Measurements from ENCODE around the gene TMEM156.
"Not testable (repeated sequence)": the region's sequence is repeated elsewhere in the genome, so short reads cannot be mapped to it uniquely, and the experiment has no call there.

The TMEM156 gene

GRCh38 chr4:39043861-39044363 lies 11.7 kb upstream of the TMEM156 start:
- DNase-seq (ENCODE audit: low read depth in 4 of 4, low spot score in 1 of 4): no peak

- no peak for DNase-seq (ENCODE audit: low read depth in 4 of 4, low spot score in 1 of 4)
These were observed 11.1 kb upstream of the TMEM156 start for GRCh38 chr4:39043058-39043860.

DNA sequence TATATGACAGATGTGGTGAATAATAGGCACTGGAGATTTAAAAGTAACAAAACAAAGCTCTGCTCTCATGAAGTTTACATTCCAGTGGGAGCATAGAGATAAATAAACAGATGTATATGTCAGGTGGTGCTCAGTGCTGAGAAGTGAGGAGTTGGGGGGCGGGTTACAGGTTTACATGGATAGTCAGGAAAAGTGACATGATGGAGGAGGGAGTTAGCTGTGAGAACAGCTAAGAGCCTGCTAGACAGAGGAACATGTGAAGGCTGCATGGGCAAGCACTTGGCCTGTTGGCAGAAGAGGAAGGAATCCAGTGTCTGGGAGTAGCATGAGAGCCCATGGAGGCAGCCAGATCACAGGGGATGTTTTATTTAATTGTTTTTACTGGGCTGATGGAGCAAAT lies 10.2 kb upstream of the TMEM156 start:
- DNase-seq (ENCODE audit: low read depth in 4 of 4, low spot score in 1 of 4): no peak

- DNase-seq (ENCODE audit: low read depth in 4 of 4, low spot score in 1 of 4): no peak
These were observed 6.9 kb upstream of the TMEM156 start for GRCh38 chr4:39039108-39039507.

DNA sequence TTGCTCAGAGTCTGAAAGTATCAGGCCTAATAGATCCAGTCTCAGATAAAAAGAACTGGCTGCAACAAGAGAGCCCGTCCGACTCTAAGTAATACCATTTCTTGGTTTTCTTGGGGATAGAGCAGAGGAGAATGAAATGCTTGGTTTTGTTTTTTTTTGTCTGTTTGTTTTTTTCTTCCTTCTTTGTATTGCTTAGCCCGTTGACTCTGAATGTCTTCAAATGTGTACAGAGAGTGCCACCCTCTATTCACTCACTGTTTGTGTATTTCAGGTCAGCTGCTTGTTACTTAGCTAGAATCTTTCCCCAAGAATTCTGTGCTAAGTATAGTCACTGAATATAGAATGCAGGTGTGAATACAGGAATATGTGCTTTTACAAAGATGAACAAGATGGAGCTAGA lies 5.7 kb upstream of the TMEM156 start:
- no peak for DNase-seq (ENCODE audit: low read depth in 4 of 4, low spot score in 1 of 4)

DNA sequence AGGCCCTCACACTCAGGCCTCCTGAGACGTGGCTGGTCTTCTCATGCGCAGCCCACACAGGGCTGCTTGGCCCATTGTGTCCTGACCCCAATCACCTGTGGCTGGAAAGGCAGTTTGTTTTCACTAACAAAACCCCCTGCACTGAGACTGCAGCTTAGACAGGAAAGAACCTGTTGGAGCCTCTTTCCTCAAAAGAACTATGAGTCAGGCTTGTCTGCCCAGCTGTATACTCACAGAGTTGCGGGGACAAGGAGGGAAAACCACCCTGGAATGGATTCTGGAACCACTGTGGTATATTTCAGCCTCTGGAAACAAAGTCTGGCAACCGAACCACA lies 5.2 kb upstream of the TMEM156 start:
- DNase-seq (ENCODE audit: low read depth in 4 of 4, low spot score in 1 of 4): no peak

- no peak for DNase-seq (ENCODE audit: low read depth in 4 of 4, low spot score in 1 of 4)
These were observed 4.0 kb upstream of the TMEM156 start for GRCh38 chr4:39036172-39036571.

- not testable (repeated sequence) for DNase-seq (ENCODE audit: low read depth in 4 of 4, low spot score in 1 of 4)
These were observed 604 bp downstream of the TMEM156 start for GRCh38 chr4:39031590-39032020.

GRCh38 chr4:39030725-39031124 lies 1.5 kb downstream of the TMEM156 start:
- no peak for DNase-seq (ENCODE audit: low read depth in 4 of 4, low spot score in 1 of 4)

DNA sequence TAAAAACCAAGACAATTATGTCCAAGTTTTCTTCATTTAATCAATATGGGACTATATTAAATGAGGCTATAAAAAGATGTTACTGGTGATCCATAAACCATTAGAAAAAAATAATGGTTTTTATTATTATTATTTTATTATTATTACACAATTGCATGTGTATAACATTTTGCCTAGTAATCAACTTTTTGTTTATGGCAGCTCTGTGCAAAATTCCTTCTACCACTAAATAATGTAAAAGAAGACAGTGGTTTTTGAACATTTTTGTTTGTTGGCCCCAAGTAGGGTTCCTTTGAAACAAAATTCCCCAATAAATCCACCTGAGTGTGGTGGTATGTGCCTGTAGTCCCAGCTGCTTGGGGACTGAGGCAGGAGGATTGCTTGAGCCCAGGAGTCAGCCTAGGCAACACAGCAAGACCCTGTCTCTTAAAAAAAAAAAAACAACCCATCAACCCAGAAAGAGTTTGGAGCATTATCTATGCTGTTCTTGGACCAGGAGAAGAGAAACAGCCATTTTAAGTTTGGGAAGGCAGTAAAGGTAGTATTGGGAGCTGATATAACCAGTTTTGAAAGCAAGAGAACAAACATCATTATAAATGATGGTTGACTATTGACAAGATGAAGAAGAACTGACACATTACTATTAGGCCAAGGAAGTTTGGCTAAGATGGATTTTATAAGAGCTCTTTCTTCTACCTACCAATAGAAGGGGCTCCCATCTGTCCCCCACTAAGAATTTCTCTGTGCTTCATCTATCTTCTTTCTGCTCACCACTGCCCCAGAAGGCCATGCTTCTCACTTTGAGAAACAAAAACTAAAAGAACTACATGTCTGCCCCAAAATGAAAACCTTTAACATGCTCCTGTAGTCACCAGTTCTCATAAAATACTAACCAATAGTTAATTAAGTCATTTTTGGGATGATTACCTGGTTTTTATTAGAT lies 2.2 kb downstream of the TMEM156 start:
- no peak for DNase-seq (ENCODE audit: low read depth in 4 of 4, low spot score in 1 of 4)

DNA sequence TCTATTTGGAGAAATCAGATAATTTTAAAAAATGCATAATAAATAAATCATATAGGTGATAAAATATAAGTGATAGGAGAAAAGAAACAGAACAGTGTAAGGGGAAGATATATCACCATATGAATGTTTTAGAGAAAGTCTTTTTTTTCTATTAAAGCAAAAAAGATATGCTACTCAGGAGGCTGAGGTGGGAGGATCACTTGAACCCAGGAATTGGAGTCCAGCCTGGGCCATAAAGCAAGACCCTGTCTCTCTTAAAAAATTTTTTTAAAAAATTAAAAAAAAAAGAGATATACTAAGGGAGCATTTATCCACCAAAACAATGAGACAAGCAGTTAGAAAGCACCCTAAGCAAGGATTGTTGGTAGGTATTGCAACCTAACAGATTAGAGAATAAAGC lies 6.1 kb downstream of the TMEM156 start:
- no peak for DNase-seq (ENCODE audit: low read depth in 4 of 4, low spot score in 1 of 4)

DNA sequence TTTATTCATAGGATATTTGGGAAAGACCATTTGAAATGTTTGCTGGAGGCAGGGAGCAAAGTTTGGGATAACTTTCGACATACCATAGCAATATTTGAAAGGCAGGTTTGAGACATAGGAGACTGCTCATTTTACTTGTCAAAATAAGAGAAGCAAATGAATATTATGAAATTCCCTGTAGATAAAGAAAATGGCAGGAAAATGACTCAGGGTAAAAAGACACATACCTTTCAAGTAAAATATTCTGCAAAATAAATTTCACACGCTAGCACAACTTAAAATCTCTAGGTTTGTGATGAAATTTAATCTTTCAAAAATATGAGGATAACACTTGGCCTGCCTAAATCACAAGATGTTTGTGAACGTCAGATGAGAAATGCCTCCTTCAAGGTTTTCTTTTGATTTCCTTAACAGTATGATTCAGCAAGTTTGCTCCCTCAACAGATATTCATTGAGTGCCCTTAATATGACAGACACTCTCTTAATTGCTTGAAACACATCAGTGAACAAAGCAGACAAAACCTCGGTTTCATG lies 6.6 kb downstream of the TMEM156 start:
- DNase-seq (ENCODE audit: low read depth in 4 of 4, low spot score in 1 of 4): no peak

DNA sequence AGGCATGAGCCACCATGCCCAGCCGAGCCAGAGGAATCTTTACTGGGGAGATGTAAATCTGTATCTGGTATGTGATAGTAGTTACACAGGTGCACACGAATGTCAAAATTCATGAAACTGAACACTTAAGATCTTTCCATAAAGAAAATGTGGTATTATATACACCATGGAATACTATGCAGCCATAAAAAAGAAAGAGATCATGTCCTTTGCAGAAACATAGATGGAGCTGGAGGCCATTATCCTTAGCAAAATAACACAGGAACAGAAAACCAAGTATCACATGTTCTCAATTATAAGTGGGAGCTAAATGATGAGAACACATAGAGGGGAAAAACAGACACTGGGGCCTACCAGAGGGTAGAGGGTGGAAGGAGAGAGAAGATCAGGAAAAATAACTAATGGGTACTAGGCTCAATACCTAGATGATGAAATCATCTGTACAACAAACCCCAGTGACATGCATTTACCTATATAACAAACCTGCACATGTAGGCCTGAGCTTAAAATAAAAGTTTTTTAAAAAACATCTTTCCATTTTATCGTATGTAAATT lies 7.8 kb downstream of the TMEM156 start:
- DNase-seq (ENCODE audit: low read depth in 4 of 4, low spot score in 1 of 4): no peak

GRCh38 chr4:39023059-39023458 lies 9.2 kb downstream of the TMEM156 start:
- DNase-seq (ENCODE audit: low read depth in 4 of 4, low spot score in 1 of 4): no peak

- DNase-seq (ENCODE audit: low read depth in 4 of 4, low spot score in 1 of 4): no peak
These were observed 10.0 kb downstream of the TMEM156 start for GRCh38 chr4:39022241-39022640.

GRCh38 chr4:39021631-39022030 lies 10.6 kb downstream of the TMEM156 start:
- no peak for DNase-seq (ENCODE audit: low read depth in 4 of 4, low spot score in 1 of 4)

- DNase-seq (ENCODE audit: low read depth in 4 of 4, low spot score in 1 of 4): no peak
These were observed 12.1 kb downstream of the TMEM156 start for GRCh38 chr4:39020130-39020529.

DNA sequence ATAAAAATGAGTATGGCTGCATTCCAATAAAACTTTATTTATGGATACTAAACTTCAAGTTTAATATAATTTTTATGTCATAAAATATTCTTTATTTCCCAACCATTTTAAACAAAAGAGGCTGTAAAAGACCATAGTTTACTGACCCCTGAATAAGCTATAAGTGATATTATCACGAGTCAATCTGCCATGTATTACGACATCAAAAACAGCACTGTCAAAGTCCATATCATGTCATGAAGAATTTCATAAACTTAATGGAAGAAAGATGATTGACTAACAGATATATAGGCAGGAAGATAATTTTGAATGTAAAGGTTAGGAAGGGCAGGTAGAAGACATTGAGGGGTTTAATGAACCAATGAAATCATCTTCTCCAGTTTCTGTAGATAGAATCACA lies 18.2 kb downstream of the TMEM156 start:
- DNase-seq (ENCODE audit: low read depth in 4 of 4, low spot score in 1 of 4): no peak

DNA sequence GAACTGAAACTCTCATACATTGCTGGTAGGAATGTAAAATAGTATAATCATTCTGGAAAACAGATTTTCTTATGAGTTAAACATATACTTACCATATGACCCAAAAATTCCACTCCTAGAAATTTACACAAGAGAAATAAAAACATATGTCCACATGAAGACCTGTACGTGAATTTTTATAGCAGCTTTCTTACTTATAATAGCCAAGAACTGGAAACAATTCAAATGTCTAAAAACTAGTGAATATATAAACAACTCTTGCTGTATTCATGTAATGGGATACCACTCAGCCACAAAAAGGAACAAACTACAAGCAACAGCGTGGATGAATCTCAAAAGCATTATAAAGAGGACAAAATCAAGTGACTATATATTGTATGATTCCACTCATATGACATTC lies 27.5 kb downstream of the TMEM156 start:
- DNase-seq (ENCODE audit: low read depth in 4 of 4, low spot score in 1 of 4): no peak

DNA sequence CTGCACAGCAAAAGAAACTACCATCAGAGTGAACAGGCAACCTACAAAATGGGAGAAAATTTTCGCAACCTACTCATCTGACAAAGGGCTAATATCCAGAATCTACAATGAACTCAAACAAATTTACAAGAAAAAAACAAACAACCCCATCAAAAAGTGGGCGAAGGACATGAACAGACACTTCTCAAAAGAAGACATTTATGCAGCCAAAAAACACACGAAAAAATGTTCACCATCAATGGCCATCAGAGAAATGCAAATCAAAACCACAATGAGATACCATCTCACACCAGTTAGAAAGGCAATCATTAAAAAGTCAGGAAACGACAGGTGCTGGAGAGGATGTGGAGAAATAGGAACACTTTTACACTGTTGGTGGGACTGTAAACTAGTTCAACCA lies 30.2 kb downstream of the TMEM156 start:
- not testable (repeated sequence) for DNase-seq (ENCODE audit: low read depth in 4 of 4, low spot score in 1 of 4)

DNA sequence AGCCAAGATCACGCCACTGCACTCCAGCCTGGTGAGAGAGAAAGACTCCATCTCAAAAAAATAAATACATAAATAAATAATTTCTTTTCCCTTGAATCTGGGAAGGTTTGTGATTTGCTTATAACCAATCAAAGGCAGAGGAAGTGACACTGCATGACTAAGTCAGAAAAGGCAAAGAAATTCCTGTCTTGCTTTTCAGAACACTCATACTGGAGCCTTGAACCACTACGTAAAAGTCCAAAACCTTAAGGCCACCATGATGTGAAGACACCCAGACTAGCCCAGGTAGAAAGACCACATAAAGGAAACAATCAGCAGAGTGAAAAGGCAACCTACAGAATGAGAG lies 36.6 kb downstream of the TMEM156 start:
- no peak for DNase-seq (ENCODE audit: low read depth in 4 of 4, low spot score in 1 of 4)

DNA sequence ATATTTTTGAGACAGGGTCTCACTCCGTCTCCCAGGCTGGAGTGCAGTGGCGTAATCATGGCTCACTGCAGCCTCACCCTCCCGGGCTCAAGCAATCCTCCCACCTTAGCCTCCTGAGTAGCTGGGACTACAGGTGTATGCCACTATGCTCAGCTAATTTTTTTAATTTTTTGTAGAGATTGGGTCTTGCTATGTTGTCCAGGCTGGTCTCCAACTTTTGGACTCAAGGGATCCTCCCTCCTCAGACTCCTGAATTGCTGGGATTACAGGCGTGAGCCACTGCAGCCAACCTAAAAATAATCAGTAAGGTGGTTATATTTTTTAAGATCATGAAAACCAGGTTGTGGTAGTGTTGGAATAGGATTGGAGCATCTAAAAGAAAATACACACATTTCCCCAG lies 38.1 kb downstream of the TMEM156 start:
- no peak for DNase-seq (ENCODE audit: low read depth in 4 of 4, low spot score in 1 of 4)
